ENCODE measurements around the gene CEP128. TPM values are rescaled to one million over a fixed set of nuclear protein-coding genes. Genes with fewer than 3 reads are reported as not detected.

CEP128 gene
- total RNA-seq, 4 donors from 2014 or later, result 0.82 to 3.6 (median 1.6) TPM

DNA sequence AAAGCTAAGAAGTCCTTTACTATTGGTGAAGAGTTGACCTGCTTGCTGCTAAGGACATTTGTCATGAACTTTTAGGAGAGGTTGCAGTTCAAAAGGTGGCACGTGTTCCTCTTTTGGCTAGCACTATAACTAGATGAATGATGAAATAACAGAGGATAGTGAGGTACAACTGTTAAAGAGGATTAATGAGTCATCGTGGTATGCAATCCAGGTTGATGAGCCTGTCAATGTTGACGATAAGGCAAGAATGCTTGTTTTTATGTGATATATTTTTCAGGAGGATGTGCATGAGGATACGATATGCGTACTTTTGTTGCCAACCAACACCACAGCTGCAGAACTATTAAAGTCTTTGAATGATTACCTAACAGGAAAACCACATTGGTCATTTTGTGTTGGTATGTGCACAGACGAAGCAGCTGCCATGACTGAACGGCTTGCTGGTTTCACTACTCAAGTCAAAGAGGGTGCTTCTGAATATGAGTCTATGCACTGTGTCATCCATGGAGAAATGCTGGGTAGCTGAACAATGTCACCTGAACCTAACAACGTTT is 10.6 kb downstream of the CEP128 start:
- ATAC-seq (no peak), DNase-seq (no peak)
- H3K36me3 ChIP-seq, result no peaks in the 10 kb centered on the region
- intact Hi-C loops (cut with DNase I; ENCODE audit: low total_unique reads) (no loop called here), in situ Hi-C loops (cut with MboI; ENCODE audit: low sequenced_read_pairs in 4 of 4) (no loop called here)
- no peak overlapping the region for H3K27ac ChIP-seq
- TF ChIP-seq, protein P1, sequence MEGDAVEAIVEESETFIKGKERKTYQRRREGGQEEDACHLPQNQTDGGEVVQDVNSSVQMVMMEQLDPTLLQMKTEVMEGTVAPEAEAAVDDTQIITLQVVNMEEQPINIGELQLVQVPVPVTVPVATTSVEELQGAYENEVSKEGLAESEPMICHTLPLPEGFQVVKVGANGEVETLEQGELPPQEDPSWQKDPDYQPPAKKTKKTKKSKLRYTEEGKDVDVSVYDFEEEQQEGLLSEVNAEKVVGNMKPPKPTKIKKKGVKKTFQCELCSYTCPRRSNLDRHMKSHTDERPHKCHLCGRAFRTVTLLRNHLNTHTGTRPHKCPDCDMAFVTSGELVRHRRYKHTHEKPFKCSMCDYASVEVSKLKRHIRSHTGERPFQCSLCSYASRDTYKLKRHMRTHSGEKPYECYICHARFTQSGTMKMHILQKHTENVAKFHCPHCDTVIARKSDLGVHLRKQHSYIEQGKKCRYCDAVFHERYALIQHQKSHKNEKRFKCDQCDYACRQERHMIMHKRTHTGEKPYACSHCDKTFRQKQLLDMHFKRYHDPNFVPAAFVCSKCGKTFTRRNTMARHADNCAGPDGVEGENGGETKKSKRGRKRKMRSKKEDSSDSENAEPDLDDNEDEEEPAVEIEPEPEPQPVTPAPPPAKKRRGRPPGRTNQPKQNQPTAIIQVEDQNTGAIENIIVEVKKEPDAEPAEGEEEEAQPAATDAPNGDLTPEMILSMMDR (IDR thresholded peaks at IDR 0.05 in 4 of 5, conservative IDR thresholded peaks at IDR 0.05 in 1 of 5), result no peak
- no peak for TF ChIP-seq POLR2A (IDR thresholded peaks at IDR 0.05)
- H3K9me3 ChIP-seq, result no peaks in the 10 kb centered on the region
- H3K4me1 ChIP-seq, result no peaks in the 10 kb centered on the region
- H3K27me3 ChIP-seq, result no peaks in the 10 kb centered on the region
- no peak overlapping the region for H3K4me3 ChIP-seq

DNA sequence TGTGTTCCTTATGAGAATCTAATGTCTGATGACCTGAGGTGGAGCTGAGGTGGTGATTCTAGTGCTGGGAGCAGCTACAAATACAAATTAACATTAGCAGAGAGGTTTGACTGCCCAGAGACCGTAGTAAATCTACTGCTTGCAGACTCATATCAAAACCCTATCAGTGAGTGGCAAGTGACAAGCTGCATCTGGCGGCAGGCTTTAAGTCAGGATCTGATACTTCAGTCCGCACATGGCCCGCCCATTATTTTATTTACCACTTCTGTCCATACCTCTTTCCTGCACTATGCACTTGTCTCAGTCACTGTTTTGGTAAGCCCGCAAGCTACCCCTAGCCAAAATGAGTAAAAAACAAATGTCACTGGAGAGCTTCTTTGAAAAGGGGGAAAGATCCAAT is 11.4 kb downstream of the CEP128 start:
- Histone ChIP-seq H3K9me3 (no peaks in the 10 kb centered on the region), H3K4me1 (no peaks in the 10 kb centered on the region), H3K27ac (no peak overlapping the region), H3K27me3 (no peaks in the 10 kb centered on the region), H3K4me3 (no peak overlapping the region), H3K36me3 (no peaks in the 10 kb centered on the region)
- intact Hi-C loops (cut with DNase I; ENCODE audit: low total_unique reads), result no loop called here
- DNase-seq (no peak), ATAC-seq (no peak)
- TF ChIP-seq POLR2A (IDR thresholded peaks at IDR 0.05), result no peak
- TF ChIP-seq, protein P1 (IDR thresholded peaks at IDR 0.05 in 4 of 5, conservative IDR thresholded peaks at IDR 0.05 in 1 of 5), result no peak
- in situ Hi-C loops (cut with MboI; ENCODE audit: low sequenced_read_pairs in 4 of 4), result no loop called here

DNA sequence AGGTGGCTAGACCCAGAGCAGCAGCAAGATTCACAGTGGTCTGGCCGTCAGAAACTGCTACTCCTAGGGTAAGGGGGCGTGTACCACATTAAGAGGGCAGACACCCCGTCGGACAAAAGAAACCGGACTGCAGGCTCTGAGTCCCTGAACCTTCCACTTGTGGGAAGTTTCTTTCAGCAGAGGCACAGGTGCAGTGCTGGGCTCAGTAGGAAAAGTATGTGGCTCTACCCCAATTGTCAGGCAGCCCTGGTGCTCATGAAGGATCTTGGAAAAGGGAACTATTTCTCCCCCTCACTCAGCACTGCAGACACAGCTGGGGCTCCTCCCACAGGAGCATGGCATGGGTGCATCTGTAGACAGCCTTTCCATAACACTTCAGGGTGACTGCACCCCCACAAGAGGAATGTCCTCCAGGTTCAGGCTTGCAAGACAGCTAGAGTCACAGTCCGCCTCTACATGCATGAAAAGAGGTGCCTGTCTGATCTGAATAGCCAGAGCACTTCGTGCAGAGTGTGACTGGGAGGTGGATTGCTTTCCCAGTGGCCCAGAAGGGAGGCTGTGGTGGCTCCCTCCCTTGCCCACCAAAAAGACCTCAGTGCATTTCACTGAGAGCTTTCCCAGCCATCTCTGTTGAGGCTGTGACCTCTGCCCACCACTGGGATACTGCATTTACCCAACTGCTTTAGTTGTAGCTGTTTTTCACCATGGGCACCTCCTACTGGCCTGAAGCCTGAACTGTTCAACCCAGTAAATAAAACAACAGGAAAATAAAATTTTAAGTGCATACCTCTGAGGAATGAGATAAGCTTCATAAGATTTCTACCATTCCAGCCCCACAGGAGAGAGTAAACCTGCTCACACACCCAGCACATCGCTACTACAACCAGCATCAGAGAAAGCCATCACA is 14.2 kb downstream of the CEP128 start:
- DNase-seq (no peak), ATAC-seq (no peak)
- no peak overlapping the region for H3K27ac ChIP-seq
- in situ Hi-C loops (cut with MboI; ENCODE audit: low sequenced_read_pairs in 4 of 4), result no loop called here
- no peaks in the 10 kb centered on the region for H3K9me3 ChIP-seq
- TF ChIP-seq, protein P1 (IDR thresholded peaks at IDR 0.05 in 4 of 5, conservative IDR thresholded peaks at IDR 0.05 in 1 of 5), result no peak
- TF ChIP-seq POLR2A (IDR thresholded peaks at IDR 0.05), result no peak
- no peaks in the 10 kb centered on the region for H3K27me3 ChIP-seq
- H3K4me1 ChIP-seq, result no peaks in the 10 kb centered on the region
- intact Hi-C loops (cut with DNase I; ENCODE audit: low total_unique reads), result no loop called here
- H3K36me3 ChIP-seq, result no peaks in the 10 kb centered on the region
- no peak overlapping the region for H3K4me3 ChIP-seq

DNA sequence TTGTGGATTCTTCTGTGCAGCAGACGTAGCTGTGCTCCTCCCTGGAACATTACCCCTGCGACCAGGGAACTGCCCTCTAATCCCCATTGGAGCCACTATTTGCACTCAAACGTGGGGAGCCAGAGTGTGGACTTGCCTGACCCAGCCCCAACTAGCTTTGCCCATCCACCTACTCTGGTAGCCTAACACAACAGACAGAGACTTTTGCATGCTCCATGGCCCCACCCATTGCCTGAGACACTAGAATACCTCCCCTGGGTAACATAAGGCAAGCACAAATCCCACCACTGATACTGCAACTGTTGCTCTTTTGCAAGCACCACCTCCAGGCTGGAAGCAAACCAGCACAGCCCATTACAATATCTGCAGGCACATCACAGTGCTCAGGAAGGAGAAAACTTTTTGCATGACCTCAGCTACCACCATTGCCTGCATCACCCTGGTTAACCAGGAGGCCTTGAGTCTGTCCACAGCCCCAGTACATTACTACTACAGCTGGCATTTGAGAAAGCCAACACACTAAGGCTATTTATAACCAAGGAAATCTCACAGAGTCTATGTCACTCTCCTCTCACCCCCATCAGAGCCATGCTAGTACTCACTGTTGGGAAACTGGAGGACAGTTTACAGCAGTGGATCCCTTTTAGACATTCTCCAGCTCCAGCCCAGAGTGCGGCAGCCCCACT is 15.0 kb downstream of the CEP128 start:
- TF ChIP-seq, protein P1 (IDR thresholded peaks at IDR 0.05 in 4 of 5, conservative IDR thresholded peaks at IDR 0.05 in 1 of 5), result no peak
- no peak for TF ChIP-seq POLR2A (IDR thresholded peaks at IDR 0.05)
- Histone ChIP-seq H3K27ac (no peak overlapping the region), H3K9me3 (no peaks in the 10 kb centered on the region), H3K27me3 (no peaks in the 10 kb centered on the region), H3K4me3 (no peak overlapping the region), H3K36me3 (no peaks in the 10 kb centered on the region), H3K4me1 (no peaks in the 10 kb centered on the region)
- DNase-seq, result no peak
- ATAC-seq, result peak in 1 of 2 donors; percentile 21
- intact Hi-C loops (cut with DNase I; ENCODE audit: low total_unique reads), result no loop called here
- in situ Hi-C loops (cut with MboI; ENCODE audit: low sequenced_read_pairs in 4 of 4), result no loop called here

All from gastrocnemius medialis (tissue), 4 donors.